Activated CD8-positive, alpha-beta memory T cell treated with anti-CD3 and anti-CD28 coated beads, Interleukin-2, amount 50 U/mL, for 48 hours (primary cell): ENCODE measurements around the gene HADHA.

Experiments
- DNase-seq: peaks from one replicate; pipeline ENCODE4 v3.0.0-alpha.2; 2020

Gene HADHA

DNA sequence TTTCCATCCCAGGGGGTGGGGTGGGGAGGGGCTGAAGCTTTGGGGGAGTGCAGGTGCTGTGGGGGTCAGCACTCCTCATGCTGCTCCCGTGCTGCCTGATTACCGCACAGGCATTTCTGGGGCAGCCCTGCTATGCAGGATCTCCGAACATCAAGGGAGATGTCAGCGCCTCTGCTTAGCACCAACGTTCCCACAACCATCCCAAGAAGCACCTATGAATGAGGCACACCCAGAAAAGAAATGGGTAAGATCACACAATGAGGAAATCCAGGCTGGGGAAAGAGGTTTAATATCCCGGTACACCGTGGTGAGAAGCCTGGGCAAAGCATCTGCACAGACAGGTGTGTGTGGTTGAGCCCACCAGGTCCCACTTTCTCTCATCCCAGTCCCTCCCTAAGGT, 54.1 kb downstream of the HADHA start:
- DNase-seq = no peak

DNA sequence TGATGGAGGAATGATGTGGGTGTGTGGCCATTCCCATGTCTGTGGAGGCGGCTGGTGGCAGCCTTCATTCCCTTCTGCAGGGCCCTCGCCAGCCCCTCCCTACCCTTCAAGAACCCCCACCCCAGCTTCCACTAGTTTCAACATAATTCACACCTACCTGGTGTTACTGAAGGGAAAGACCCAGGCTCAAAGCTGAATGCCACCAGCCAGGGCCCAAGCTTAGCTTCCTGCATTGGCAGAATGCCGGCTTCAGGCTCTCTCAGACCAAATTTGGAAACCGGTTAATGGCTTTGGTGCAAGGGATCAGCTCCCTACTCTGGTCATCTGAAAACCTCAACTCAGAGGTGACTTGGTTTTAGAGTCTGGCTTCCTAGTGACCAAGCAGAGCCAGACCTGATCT, 54.7 kb downstream of the HADHA start:
- no peak for DNase-seq

DNA sequence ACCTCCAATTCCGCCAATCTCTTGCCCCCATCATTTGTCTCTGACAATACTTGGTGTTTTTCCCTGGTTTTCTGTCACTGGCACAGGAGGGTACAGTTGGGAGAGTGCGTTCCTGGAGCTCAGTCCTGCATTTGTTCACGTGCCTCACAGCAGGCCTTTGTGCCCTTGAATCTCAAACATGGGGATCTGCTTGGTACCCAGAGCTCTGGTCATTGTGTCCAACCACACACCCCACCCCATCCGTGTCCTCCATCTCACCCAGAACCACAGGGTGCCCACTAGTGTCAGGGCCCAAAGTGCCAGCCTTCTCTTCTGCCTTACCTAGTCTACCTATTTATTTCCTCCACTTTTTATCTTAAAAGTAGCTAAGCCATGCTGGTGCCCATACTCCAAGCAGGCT, 55.3 kb downstream of the HADHA start:
- DNase-seq = no peak

DNA sequence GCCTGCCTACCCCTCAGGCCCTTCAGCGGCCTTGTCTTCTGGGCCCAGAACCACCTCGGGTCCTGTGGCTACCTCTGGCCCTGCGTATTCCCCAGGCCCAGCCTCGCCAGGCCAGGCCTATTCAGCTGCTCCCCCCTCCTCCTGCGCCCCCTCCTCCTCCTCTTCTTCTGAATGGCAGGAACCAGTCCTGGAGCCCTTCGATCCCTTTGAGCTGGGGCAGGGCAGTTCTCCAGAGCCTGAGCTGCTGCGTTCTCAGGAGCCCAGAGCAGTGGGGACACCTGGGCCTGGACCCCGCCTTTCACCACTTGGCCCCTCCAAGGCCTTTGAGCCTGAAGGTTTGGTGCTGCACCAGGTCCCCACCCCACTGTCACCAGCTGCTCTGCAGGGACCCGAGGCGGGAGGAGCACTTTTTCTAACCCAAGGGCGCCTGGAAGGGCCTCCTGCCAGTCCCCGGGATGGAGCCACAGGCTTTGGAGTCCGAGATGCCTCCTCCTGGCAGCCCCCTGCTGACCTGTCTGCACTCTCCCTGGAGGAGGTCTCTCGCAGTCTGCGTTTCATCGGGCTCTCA, 56.8 kb downstream of the HADHA start:
- no peak for DNase-seq

DNA sequence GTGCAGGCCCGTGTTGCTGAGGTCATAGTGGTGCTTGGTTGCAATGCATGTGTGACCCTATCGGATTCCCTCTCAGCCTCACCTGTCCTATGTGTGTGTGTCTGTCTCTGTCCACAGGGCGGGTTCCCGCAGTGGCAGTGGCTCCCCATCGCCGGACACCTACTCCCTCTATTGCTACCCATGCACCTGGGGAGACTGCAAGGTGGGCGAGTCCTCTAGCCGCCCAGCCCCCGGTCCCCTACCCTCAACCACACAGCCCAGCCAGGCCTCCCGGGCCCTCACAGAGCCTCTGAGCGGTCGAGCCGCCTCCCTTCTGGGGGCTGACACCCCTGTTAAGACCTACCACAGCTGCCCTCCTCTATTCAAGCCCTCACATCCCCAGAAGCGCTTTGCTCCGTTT, 57.3 kb downstream of the HADHA start:
- no peak for DNase-seq

DNA sequence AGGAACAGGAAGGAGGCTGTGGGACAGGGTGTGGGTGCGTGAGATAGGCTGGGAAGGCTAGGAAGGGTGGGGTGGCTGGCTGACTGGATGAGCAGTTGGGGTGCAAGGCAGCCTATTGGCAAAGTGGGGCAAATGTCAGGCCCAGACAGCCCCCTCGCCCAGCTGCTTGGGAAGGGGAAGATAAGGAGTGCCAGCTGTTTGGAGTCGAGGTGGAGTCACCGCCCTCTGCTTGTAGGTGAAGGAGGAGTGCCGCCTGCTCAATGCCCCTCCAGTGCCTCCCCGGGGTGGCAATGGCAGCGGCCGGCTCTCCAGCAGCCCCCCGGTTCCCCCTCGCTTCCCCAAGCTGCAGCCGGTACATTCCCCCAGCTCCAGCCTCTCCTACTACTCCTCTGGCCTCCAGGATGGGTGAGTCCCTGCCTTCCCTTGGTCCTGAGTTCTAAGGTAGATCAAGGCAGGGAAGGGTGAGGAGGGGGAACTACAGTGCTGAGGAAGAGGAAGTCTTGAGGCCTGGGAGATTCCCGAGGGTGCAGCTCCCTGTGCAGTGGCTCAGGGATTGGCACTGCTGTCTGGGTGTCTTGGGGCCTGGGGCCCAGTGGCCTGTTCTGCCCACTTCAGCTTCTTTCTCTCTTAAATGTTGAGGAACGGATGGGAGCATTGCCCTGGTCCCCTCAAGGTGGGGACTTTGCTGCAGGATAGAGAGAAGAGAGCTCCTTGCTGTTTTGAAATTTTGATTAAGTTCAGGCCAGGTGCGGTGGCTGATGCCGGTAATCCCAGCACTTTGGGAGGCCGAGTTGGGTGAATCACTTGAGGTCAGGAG, 58.3 kb downstream of the HADHA start:
- DNase-seq = no peak

DNA sequence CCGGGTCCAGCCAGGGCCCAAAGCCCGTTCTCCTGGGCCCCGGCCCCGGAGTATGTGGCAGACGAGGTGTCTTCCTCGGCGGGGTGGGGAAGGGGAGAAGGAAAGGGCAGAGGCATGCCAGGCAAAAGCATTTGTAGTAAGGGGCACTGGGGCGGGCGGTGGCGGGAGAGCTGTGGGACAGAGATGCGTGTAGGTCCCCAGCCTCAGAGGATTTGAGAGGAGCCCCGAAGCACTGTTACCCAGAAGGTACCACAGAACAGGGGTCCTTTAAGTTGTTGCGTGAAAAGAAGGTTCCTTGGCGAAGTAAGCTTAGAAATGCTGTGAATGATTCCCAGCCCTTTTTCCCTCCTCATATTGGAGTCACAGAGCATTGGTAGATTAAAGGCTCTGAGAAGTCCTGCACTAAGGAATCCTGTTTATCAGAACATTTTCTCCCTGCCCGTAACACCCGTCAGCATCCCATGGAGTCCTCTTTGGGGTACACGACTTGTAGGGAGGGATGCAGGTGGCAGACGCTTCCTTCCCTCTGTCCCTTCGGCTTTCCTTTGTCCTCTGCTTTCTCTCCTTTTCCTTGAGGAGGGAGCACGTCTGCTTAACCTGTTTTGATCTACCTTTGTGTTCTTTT, 59.0 kb downstream of the HADHA start:
- DNase-seq = no peak

DNA sequence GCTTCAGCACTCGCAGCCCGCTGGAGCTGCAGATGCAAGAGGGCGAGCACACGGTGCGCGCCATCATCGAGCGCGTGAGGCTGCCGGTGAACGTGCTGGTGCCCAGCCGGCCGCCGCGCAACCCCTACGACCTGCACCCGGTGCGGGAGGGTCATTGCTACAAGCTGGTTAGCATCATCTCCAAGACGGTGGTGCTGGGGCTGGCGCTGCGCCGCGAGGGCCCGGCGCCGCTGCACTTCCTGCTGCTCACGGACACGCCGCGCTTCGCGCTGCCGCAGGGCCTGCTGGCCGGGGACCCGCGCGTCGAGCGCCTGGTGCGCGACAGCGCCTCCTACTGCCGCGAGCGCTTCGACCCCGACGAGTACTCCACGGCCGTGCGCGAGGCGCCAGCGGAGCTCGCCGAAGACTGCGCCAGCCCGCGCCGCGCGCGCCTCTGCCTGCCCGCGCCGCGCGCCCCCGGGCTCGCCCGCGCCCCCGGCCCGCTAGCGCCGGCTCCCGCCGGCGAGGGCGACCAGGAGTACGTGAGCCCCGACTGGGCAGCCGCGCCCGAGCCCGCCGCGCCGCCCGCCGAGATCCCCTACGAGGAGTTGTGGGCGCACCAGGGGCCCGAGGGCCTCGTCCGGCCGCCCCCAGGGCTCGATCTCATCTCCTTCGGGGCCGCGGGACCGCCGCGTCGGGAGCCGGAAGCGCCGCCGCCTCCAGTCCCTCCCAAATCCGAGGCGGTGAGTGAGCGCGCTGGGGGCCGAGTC, 59.7 kb downstream of the HADHA start:
- DNase-seq = peak; percentile 90

DNA sequence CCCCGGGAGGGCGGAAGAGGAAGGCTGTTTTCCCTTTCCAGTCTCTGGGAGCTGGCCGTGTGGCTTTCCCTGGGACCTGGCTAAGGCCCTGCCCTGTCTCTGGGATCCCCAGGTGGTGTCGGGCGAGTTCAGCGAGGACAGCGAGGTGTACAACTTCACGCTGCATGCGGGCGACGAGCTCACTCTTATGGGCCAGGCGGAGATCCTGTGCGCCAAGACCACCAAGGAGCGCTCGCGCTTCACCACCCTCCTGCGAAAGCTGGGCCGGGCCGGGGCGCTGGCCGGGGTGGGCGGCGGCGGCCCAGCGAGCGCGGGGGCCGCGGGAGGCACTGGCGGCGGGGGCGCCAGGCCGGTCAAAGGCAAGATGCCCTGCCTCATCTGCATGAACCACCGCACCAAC, 60.3 kb downstream of the HADHA start:
- peak; percentile 54 for DNase-seq

DNA sequence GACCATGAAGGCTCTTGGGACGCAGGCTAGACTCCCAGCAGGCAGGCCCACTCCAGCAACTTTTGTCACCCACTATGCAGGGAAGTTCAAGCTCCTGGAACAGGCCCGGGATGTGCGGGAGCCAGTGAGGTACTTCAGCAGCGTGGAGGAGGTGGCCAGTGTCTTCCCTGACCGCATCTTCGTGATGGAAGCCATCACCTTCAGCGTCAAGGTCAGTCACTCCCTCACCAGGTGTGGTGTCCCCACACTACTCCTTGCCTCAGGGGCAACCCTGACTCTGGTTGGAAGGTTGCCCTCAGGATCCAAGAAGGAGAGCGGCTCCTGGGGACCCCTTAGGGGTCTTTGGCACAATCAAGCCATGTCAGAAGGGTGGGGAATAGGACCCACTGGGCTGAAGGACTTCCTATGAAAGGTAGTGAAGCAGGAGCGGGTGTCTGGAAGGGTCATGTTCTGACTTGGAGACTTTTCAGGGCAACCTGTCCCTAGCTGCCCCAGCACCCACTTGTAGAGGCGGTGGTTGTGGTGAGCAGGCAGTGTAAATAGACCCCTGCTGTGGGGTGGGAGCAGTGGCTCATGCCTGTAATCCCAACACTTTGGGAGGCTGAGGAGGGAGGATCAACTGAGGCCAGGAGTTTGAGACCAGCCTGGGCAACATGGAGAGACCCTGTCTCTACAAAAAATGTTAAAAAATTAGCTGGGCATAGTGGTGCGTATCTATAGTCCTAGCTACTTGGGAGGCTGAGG, 61.4 kb downstream of the HADHA start:
- DNase-seq = no peak

DNA sequence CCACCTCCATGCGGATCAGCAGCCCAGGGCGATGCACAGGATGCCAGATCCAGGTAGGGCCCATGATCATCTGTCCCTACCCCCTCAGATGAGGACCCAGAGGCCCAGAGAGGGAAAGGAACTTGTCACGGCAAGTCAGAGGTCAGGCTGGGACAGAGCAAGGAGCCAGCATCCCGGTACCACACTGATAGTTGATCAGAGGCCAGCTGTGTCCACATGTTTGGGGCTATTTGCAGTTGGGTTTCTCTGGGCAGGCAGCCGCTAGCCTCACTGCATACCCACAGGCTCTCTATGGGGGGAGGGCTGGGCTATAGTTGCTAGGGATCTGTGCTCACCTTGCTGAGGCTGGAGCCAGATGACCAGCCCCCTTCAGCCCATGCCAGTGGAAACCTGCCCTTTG, 62.0 kb downstream of the HADHA start:
- DNase-seq = no peak

DNA sequence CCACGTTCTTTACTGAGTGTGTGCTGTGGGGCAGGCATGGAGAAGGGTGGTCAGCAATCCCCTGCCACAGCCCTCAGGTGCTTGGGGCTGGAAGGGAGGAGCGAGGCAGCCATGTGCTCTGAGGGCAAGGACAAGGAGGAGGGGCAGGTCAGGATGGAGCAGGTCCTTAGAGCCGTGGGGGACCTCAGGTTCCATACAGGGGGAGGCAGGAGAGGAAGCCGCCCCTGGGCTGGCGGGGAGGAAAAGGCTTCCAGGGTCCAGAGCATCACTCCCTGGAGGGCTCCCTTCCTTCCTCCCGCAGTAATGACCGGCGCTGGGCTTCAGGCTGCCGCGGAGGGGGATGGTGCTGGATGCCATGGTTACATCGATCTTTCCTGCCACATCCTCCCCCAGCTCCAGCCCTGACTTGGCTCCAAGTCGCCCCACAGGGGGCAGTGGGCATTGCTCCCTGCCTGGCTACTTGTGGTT, 65.0 kb downstream of the HADHA start:
- DNase-seq = no peak

DNA sequence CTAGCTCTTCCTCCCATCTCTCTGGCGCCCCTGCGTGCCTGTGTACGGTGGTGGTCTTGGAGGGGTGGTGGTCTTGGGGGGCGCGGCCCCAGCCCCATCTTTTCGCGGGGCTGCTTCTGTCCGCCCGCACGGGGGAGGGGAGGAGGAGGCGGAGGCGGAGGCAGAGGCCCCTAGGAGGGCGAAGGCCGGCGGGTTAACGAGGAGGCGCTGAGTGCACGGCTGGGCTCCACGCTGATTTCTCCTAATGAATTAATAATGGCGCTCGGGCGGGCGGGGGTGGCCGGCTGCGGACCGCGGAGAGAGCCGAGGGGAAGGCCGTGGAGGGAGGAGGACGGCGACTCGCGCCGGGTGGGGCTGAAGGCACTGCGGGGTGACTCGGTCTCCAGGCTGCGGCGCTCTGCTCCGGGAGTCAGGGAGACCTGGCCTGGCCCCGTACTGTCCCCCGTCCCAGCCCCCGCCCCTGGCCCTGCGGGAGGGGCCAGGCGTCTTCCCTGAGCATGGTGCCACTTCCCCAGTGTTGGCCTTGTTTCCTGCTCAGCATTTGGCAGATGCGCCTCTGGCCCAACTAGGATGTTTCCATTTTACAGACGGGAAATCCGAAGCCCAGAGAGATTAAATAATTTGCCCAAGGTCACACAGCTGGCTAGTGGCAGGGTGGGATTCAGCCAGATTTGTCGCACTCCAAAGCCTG, 65.5 kb downstream of the HADHA start:
- no peak for DNase-seq

DNA sequence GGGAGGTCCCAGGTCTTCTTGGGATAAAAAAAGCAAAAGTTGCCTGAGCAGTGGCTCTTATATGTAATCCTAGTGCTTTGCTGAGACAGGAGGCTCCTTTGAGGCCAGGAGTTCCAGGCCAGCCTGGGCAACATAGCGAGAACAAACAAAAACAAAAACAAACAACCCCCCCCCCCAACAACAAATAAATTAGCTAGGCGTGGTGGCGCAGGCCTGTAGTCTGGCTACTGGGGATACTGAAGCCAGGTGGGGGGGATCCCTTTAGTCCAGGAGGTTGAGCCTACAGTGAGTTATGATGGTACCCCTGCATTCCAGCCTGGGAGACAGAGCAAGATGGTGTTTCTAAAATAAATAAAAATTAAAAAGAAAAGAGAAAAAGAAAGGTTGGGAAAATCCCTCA, 66.2 kb downstream of the HADHA start:
- DNase-seq = no peak

DNA sequence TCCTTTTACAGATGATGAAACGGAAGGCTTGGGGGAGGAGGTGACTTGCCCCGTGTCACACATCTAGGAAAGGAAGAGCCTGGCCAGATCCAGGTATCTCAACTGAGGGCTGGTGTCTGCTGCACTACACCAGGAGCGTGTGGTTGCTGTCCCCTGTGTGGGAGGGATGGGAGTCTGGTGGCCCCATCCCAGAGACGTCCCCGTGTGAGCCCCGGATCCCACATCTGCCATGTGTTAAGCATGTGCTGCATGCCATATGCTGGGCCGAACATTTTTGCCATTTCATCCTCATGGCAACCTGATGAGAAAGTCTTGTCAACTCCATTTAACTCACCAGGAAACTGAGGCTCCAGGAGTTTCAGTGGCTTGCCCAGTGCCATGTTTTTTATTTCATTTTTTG, 67.3 kb downstream of the HADHA start:
- no peak for DNase-seq

DNA sequence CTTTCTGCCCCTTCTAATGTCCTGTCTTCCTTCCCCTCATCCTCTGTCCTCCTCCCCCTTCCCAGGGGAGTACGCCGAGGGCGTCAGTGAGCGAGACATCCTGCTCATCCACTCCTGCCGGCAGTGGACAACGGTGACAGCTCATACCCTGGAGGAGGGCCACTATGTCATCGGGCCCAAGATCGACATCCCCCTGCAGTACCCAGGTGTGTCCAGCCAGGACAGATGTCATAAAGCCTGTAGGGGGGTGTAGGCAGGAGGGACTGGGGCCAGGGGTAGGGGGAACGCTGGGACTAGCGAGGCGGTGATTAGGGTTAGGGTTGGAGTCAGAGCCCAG, 68.2 kb downstream of the HADHA start:
- DNase-seq = no peak

DNA sequence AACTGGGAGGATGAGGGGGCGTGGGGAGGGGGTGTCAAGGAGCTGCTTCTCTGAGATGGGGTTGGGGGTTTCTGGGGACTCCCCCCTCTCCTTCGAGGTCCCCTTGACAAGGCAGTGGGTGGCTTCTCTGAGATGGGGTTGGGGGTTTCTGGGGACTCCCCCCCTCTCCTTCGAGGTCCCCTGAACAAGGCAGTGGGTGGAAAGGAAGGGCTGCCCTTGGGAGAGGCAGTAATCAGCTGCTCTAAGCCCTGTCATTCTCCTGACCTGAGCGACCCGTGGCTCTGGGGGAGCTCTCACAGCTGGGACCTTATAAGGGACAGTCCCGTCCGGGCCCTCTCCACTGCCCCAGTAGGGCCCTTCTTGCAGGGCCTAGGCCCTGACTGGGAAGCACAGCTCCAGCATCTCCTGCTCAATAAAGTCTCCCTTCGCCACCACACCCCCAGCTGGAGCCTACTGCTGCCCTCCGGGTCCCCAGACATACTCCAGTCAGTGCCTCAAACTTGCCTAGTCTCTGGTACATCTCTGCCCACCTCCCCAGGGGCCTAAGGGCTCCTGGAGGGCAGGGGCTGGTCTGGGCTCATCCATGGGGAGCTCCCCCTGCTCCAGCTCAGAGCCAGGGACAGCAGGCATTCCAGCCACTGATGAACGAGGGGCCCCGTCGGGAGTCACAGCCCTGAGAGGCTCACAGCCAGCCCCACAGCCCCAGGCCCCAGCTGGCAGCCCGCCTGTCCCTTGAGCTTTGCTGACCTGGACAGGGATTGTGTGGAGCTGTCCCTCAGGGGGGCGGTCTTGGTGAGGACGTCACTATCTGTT, 68.8 kb downstream of the HADHA start:
- DNase-seq = no peak

DNA sequence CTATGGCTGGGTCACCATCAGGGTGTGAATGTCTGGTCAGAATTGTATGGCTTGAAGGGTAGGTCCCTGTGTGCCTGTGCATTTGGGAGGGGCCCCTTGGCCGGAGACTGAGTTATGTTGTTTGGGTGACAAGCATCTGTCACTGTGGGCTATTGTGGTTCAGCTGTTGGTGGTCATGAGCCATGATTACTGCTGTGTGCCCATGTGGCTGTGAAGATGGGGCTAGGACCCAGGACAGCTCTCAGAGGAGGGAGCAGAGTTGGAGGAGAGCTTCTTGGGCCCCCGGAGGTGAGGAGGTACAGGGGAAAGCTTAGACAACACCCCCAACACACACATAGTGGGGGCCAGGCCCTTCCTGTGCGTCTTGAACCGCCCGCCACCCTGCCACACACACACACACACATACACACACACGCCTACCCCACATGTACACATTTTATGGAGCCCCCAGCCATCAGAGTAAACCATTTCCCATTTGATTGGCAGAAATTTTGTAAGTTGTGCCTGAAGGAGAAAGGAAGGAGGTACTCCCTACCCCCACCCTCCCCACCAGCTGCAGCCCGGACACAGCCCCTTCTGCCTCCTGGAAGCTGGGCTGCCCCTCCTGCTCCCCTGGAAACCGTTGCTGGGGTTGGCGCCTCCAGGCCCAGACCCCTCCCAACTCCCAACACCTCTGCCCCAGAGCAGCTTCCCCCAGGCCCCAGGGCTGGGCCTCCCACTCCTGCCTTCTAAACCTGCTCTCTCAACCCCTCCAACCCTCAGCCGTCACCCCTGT, 69.6 kb downstream of the HADHA start:
- DNase-seq = peak; percentile 53

DNA sequence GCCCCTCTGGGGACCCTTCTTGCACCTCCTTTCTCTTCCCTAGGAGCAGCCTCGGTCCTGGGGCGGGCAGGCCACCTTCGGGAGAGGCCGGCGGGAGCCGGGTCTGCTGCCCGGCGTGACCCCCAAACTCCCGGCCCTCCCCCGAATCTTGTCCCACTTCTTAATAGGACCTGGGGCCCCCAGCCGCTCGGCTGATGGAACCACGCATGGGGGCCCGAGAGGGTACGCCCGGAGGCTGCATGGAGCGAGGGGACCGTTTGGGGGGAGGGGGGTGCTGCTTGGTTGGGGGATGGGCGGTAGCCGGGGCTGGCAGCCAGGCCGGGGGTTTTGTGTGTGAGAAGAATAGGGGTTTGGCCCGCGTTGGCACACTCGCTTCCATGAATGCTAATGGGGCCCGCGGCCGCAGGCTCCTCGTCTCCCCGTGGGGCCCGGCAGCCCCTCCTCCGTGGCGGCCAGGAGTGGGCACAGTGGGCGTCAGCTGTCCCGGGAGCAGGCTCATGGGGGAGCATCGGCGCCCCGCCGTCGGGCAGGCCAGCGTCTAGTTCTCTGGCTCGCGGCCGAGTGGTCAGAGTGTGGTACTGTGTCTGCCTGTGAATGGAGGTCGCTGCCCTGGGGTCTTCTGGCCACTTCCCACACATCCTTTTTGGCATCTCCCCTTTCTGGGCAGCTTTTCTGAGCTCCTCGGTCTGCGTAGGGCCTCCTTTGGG, 70.5 kb downstream of the HADHA start:
- peak; percentile 59 for DNase-seq
